HepG2 (cell line): ENCODE data around the gene MAML1. TPM values are rescaled to one million over a fixed set of nuclear protein-coding genes. Genes with fewer than 3 reads are reported as not detected.
A peak's percentile ranks its signal among the peaks of the same experiment; 100 is the strongest.

Experiments used
- AKAP8 ChIP-seq: sonication (generic); formaldehyde crosslinking; IDR thresholded peaks from 2 replicates; pipeline ENCODE4 v1.5.1; 2020; ENCODE audit warnings: mild to moderate bottlenecking, missing genetic modification reagents
- ARID4A ChIP-seq: sonication (generic); formaldehyde crosslinking; IDR thresholded peaks from 2 replicates; pipeline ENCODE4 v1.5.0; 2020; ENCODE audit warnings: mild to moderate bottlenecking, missing genetic modification reagents, borderline replicate concordance
- GABPA ChIP-seq, 2 experiments: IDR thresholded peaks; 2 replicates each; pipeline ENCODE4 v1.6.1; 2011 to 2016; ENCODE audit warnings: low read depth in 2 of 2, low read length in 1 of 2, missing biosample characterization in 1 of 2, missing genetic modification characterization in 1 of 2
- GFI1 ChIP-seq: sonication (generic); formaldehyde crosslinking; IDR thresholded peaks from 2 replicates; pipeline ENCODE4 v1.5.0; 2020; ENCODE audit warnings: missing genetic modification reagents, mild to moderate bottlenecking, borderline replicate concordance
- KLF6 ChIP-seq: IDR thresholded peaks from 2 replicates; pipeline ENCODE4 v1.8.0; 2016; ENCODE audit warnings: missing biosample characterization, missing genetic modification reagents
- NR2C2 ChIP-seq: sonication (generic); formaldehyde crosslinking; IDR thresholded peaks from 2 replicates; pipeline ENCODE4 v1.4.0; 2020; ENCODE audit warnings: missing genetic modification reagents, mild to moderate bottlenecking, moderate library complexity, borderline replicate concordance
- SYNCRIP ChIP-seq: fragments of 200-400 bp; formaldehyde crosslinking; IDR thresholded peaks from 2 replicates; pipeline ENCODE4 v1.6.1; 2018; ENCODE audit warnings: mild to moderate bottlenecking, low read depth, low read length; ENCODE audit not compliant: insufficient read depth
- ZBTB1 ChIP-seq: sonication (generic); formaldehyde crosslinking; IDR thresholded peaks from 2 replicates; pipeline ENCODE4 v1.4.0; 2020; ENCODE audit warnings: missing genetic modification reagents, borderline replicate concordance
- ZC3H13 ChIP-seq: sonication (generic); formaldehyde crosslinking; IDR thresholded peaks from 2 replicates; pipeline ENCODE4 v1.8.1; 2023; ENCODE audit warnings: mild to moderate bottlenecking, missing genetic modification reagents, moderate library complexity
- ZNF484 ChIP-seq: sonication (generic); formaldehyde crosslinking; IDR thresholded peaks from 2 replicates; pipeline ENCODE4 v1.5.1; 2020; ENCODE audit warnings: mild to moderate bottlenecking, low read depth, missing genetic modification reagents, borderline replicate concordance
- ZNF644 ChIP-seq: IDR thresholded peaks from 2 replicates; pipeline ENCODE4 v1.6.1; 2016; ENCODE audit warnings: low read depth
- ZNF790 ChIP-seq: sonication (generic); formaldehyde crosslinking; IDR thresholded peaks from 2 replicates; pipeline ENCODE4 v1.8.0; 2022; ENCODE audit warnings: missing genetic modification reagents, mild to moderate bottlenecking, borderline replicate concordance
- ZSCAN31 ChIP-seq: sonication (generic); formaldehyde crosslinking; IDR thresholded peaks from 2 replicates; pipeline ENCODE4 v1.5.0; 2020; ENCODE audit warnings: low read depth, mild to moderate bottlenecking, missing genetic modification reagents
- polyA plus RNA-seq, 8 experiments: library from polyadenylated mRNA; depleted of rRNA in 3 of 8; stranded (reverse) in 7 of 8; unstranded in 1 of 8; fragments of >200 nt; fragmentation: Illumina TruSeq in 4 of 8; extraction: Trizol in 4 of 8; gene quantifications; 2 replicates each; pipeline versions ENCODE4 v1.2.1 to v1.2.3, GENCODE V29; 2011 to 2016; ENCODE audit warnings: low read depth in 4 of 8, missing spikeins in 1 of 8, mixed read lengths in 1 of 8; ENCODE audit not compliant: insufficient read depth in 1 of 8
- total RNA-seq, 5 experiments: library from RNA; depleted of rRNA; stranded (reverse); fragments of >200 nt; fragmentation: Illumina TruSeq; extraction: Trizol; gene quantifications; 2 replicates each; pipeline ENCODE4 v1.2.3, GENCODE V29; 2016; ENCODE audit warnings: low read depth in 1 of 5
- TF ChIP-seq, protein P1 (sequence below): IDR thresholded peaks from 2 replicates; pipeline ENCODE4 v1.6.1; 2012; ENCODE audit warnings: inconsistent platforms
- TF ChIP-seq, protein P2 (sequence below): sonication (generic); formaldehyde crosslinking; IDR thresholded peaks from 2 replicates; pipeline ENCODE4 v1.4.0; 2020; ENCODE audit warnings: missing genetic modification reagents
- TF ChIP-seq, protein P3 (sequence below): sonication (generic); formaldehyde crosslinking; IDR thresholded peaks from 2 replicates; pipeline ENCODE4 v1.5.1; 2020; ENCODE audit warnings: mild to moderate bottlenecking, missing genetic modification reagents
- TF ChIP-seq, protein P4 (sequence below): sonication (generic); formaldehyde crosslinking; IDR thresholded peaks from 2 replicates; pipeline ENCODE4 v1.4.0; 2020; ENCODE audit warnings: missing genetic modification reagents

The MAML1 gene
- total and polyA plus RNA-seq, 2 of the 13 experiments (the other 11 are each of a cell fraction or from before 2014, with no cell fraction given) = 10.0 to 10.8 TPM

GRCh38 chr5:179697993-179698934 is 34.4 kb upstream of the MAML1 start (continued):
- no peak; the same call in 1 of the 2 replicates for TF ChIP-seq NR2C2 (CRISPR knock-in tag)
- no peak for TF ChIP-seq SYNCRIP
- peak; percentile 87 for TF ChIP-seq ARID4A (CRISPR knock-in tag)
- TF ChIP-seq, protein P1, sequence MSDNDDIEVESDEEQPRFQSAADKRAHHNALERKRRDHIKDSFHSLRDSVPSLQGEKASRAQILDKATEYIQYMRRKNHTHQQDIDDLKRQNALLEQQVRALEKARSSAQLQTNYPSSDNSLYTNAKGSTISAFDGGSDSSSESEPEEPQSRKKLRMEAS = no peak
- TF ChIP-seq, protein P2, sequence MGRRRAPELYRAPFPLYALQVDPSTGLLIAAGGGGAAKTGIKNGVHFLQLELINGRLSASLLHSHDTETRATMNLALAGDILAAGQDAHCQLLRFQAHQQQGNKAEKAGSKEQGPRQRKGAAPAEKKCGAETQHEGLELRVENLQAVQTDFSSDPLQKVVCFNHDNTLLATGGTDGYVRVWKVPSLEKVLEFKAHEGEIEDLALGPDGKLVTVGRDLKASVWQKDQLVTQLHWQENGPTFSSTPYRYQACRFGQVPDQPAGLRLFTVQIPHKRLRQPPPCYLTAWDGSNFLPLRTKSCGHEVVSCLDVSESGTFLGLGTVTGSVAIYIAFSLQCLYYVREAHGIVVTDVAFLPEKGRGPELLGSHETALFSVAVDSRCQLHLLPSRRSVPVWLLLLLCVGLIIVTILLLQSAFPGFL = no peak
- no peak; the same call in 1 of the 2 replicates for TF ChIP-seq KLF6 (CRISPR knock-in tag)
- TF ChIP-seq ZNF790 = no peak
- TF ChIP-seq, protein P3, sequence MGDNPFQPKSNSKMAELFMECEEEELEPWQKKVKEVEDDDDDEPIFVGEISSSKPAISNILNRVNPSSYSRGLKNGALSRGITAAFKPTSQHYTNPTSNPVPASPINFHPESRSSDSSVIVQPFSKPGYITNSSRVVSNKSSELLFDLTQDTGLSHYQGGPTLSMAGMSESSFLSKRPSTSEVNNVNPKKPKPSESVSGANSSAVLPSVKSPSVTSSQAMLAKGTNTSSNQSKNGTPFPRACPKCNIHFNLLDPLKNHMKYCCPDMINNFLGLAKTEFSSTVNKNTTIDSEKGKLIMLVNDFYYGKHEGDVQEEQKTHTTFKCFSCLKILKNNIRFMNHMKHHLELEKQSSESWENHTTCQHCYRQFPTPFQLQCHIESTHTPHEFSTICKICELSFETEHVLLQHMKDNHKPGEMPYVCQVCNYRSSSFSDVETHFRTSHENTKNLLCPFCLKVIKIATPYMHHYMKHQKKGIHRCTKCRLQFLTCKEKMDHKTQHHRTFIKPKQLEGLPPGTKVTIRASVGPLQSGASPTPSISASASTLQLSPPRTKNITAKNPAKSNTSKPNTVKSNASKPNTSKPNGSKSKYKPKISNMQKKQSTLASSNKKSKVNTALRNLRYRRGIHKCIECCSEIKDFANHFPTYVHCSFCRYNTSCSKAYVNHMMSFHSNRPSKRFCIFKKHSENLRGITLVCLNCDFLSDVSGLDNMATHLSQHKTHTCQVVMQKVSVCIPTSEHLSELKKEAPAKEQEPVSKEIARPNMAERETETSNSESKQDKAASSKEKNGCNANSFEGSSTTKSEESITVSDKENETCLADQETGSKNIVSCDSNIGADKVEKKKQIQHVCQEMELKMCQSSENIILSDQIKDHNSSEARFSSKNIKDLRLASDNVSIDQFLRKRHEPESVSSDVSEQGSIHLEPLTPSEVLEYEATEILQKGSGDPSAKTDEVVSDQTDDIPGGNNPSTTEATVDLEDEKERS (CRISPR knock-in tag) = 0 out of 2 replicates have a peak, but pooled peaks have one; percentile 58
- no peak for TF ChIP-seq ZNF484 (CRISPR knock-in tag)
- no peak; the same call in 1 of the 2 replicates for TF ChIP-seq ZNF644 (CRISPR knock-in tag)
- TF ChIP-seq ZBTB1 (CRISPR knock-in tag) = no peak
- TF ChIP-seq ZC3H13 = peak; percentile 66; the same call in 1 of the 2 replicates
- TF ChIP-seq GFI1 = no peak; the same call in 1 of the 2 replicates
- peak; percentile 75; the same call in 1 of the 2 replicates for TF ChIP-seq AKAP8 (CRISPR knock-in tag)
- TF ChIP-seq GABPA (IDR thresholded peaks at IDR 0.05; ENCODE audit: low read depth, low read length) = peak; percentile 61
- peak; percentile 85 for TF ChIP-seq GABPA (CRISPR knock-in tag; IDR thresholded peaks at IDR 0.05; ENCODE audit: low read depth)
- TF ChIP-seq, protein P4, sequence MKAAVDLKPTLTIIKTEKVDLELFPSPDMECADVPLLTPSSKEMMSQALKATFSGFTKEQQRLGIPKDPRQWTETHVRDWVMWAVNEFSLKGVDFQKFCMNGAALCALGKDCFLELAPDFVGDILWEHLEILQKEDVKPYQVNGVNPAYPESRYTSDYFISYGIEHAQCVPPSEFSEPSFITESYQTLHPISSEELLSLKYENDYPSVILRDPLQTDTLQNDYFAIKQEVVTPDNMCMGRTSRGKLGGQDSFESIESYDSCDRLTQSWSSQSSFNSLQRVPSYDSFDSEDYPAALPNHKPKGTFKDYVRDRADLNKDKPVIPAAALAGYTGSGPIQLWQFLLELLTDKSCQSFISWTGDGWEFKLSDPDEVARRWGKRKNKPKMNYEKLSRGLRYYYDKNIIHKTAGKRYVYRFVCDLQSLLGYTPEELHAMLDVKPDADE = 0 out of 2 replicates have a peak, but pooled peaks have one; percentile 26
- peak; percentile 94 for TF ChIP-seq ZSCAN31 (CRISPR knock-in tag)
